Measurements from ENCODE around the gene GNG13.
"Not testable (repeated sequence)": the region's sequence is repeated elsewhere in the genome, so short reads cannot be mapped to it uniquely, and the experiment has no call there.

The GNG13 gene

GRCh38 chr16:781346-782010, 19.1 kb downstream of the GNG13 start:
- DNase-seq: no peak

DNA sequence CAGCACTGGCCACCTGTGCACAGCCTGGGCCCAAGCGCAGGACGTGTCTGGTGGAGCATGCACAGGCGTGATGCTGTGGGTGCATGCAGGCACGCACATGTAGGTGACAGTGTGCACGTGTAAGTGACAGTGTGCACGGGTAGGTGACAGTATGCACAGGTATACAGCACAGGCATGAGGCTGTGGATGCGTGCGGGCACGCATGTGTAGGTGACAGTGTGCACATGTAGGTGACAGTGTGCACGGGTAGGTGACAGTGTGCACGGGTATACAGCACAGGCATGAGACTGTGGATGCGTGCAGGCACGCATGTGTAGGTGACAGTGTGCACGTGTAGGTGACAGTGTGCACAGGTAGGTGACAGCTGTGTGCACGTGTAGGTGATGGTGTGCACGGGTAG, 20.2 kb downstream of the GNG13 start:
- DNase-seq: no peak

DNA sequence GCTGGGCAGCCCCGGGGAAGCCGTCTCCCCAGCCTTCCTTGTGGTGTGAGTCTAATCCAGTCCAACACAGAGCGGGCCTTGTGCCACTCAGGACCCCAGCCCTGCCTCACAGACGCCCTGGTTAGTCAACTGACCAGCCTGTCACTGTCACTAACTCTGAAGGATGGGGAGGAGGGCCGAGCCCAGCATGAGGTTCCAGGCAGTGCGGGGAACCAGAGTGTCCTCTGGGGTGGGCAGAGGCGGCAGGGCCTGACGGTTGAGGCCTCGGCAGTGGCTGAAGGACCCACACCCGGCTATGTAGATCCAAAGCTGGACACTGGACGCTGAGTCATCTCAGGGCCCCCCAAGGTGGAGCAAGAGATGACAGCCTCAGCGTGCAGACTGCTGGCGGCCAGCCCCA, 21.0 kb downstream of the GNG13 start:
- no peak for DNase-seq

DNA sequence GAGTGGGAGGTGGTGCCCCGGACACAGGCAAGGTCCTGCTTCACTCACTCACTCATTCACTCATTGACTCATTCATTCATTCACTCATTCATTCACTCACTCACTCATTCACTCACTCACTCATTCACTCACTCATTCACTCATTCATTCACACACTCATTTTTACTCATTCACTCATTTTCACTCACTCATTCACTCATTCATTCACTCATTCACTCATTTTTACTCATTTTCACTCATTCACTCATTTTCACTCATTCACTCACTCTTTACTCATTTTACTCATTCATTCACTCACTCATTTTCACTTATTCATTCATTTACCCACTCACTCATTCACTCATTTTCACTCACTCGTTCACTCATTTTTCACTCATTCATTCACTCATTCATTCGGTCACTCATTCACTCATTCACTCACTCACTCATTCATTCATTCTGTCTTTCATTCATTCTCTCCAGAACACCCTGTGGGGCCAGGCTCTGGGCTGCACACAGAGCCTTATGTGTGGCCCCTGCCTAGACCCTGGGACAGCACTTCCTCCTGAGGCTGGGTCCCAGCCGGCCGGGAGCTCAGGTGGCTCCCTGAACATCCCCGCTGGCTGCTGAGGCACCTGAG, 21.5 kb downstream of the GNG13 start:
- DNase-seq: no peak

- no peak for DNase-seq
These were observed 22.1 kb downstream of the GNG13 start for GRCh38 chr16:778447-778846.

- DNase-seq: no peak
These were observed 22.7 kb downstream of the GNG13 start for GRCh38 chr16:777826-778225.

- DNase-seq: no peak
These were observed 23.7 kb downstream of the GNG13 start for GRCh38 chr16:776824-777223.

- not testable (repeated sequence) for DNase-seq
These were observed 24.2 kb downstream of the GNG13 start for GRCh38 chr16:776298-776697.

GRCh38 chr16:775236-775796, 25.2 kb downstream of the GNG13 start:
- DNase-seq: no peak

GRCh38 chr16:774086-775001, 26.2 kb downstream of the GNG13 start:
- DNase-seq: no peak

GRCh38 chr16:772959-773358, 27.6 kb downstream of the GNG13 start:
- DNase-seq: no peak

GRCh38 chr16:770411-770810, 30.1 kb downstream of the GNG13 start:
- DNase-seq: no peak

GRCh38 chr16:769934-770333, 30.6 kb downstream of the GNG13 start:
- DNase-seq: no peak

DNA sequence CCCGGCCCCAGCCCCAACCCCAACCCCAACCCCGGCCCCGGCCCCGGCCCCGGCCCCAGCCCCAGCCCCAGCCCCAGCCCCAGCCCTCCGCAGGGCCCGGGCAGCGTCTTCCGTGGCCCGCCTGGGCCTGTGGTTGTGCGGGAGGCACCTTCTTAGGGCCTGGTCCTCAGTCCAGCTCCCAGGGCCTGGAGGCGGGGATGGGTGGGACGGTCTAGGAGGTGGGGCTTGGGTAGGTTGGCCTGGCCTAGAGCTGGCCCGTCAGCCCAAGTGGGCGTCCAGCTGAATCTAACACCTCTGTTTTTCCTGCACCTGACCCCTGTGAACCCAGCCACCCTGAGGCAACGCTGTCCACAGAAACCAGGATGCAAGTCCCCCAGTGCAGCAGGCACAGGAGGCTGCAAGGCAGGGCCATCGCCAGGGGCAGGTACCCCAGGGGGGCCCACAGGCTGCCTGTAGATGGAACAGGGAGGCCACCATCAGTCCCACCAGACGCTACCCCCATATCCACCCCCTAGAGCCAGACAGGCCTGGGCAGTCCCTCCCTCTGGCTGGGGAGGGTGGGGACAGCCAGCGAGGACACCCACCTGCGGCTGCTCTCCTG, 31.2 kb downstream of the GNG13 start:
- no peak for DNase-seq

- DNase-seq: no peak
These were observed 32.1 kb downstream of the GNG13 start for GRCh38 chr16:768428-768827.

- DNase-seq: no peak
These were observed 32.7 kb downstream of the GNG13 start for GRCh38 chr16:767743-768235.

DNA sequence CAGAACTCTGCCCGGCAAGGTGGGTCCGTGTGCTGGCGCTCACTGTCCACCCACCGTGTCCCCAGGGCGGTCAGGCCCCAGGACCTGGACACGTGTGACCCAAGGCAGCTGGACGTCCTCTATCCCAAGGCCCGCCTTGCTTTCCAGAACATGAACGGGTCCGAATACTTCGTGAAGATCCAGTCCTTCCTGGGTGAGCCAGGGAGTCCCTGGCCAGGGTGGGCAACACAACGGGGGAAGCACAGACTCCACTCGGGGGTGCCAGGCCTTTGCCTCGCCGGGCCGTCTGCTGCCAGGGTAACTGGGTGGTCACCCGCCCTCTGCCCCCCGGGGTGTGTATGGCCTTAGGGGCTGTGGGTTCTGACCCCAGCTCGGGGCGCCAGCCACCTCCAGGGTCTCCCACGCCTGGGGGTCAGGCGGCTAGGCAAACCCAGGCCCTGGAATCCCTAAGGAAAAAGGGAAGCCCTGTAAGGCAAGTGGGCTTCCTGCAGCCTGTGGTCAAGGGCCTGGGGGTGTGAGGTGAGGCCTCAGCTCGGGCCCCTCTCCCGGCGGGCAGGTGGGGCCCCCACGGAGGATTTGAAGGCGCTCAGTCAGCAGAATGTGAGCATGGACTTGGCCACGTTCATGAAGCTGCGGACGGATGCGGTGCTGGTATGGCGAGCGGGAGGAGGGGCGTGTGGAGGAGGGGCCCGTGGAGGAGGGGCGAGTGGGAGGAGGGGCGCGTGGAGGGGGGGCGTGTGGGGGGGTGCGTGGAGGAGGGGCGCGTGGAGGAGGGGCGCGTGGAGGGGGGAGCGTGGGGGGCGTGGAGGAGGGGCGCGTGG, 33.5 kb downstream of the GNG13 start:
- no peak for DNase-seq

- no peak for DNase-seq
These were observed 34.3 kb downstream of the GNG13 start for GRCh38 chr16:766008-766819.

- no peak for DNase-seq
These were observed 35.1 kb downstream of the GNG13 start for GRCh38 chr16:765488-765865.

All from anterior cingulate cortex (tissue), 58 donors.